HCT116 (cell line): ENCODE measurements around the gene LSM7.

ENCODE experiments used
- CTCF ChIP-seq, 3 experiments: fragments of 200-600 bp in 1 of 3; sonication (generic) in 1 of 3; IDR thresholded peaks in 2 of 3; conservative IDR thresholded peaks in 1 of 3; 2 replicates each; pipeline ENCODE4 v1.5.1; 2012 to 2017; ENCODE audit warnings: low read depth in 2 of 3, low read length in 2 of 3, antibody characterized with exemption in 1 of 3, borderline replicate concordance in 1 of 3, control low read depth in 1 of 3, mild to moderate bottlenecking in 1 of 3, mixed read lengths in 1 of 3, mixed run types in 1 of 3, moderate library complexity in 1 of 3; ENCODE audit not compliant: insufficient read depth in 1 of 3
- EZH2 ChIP-seq: fragments of 200-600 bp; sonication (generic); IDR thresholded peaks from 2 replicates; pipeline ENCODE4 v1.6.1; 2017; ENCODE audit warnings: antibody characterized with exemption, mixed run types
- EZH2phosphoT487 ChIP-seq: fragments of 200-600 bp; IDR thresholded peaks from 2 replicates; pipeline ENCODE4 v1.6.1; 2018; ENCODE audit warnings: antibody characterized with exemption, borderline replicate concordance
- JUND ChIP-seq: IDR thresholded peaks from 2 replicates; pipeline ENCODE4 v1.6.1; 2012
- POLR2AphosphoS5 ChIP-seq: IDR thresholded peaks from 2 replicates; pipeline ENCODE4 v1.6.1; 2011; ENCODE audit warnings: mild to moderate bottlenecking, low read depth, low read length, moderate library complexity
- ZBTB33 ChIP-seq: IDR thresholded peaks from 2 replicates; pipeline ENCODE4 v1.6.1; 2011; ENCODE audit warnings: mild to moderate bottlenecking, low read length, moderate library complexity; ENCODE audit not compliant: insufficient replicate concordance; ENCODE audit errors: extremely low read depth

GRCh38 chr19:2280633-2281264 is 47.6 kb downstream of the LSM7 start:
- TF ChIP-seq CTCF (IDR thresholded peaks at IDR 0.05 in 2 of 3, conservative IDR thresholded peaks at IDR 0.05 in 1 of 3; ENCODE audit: borderline replicate concordance in 1 of 3, insufficient read depth in 1 of 3, low read depth in 2 of 3, low read length in 2 of 3) (no peak), POLR2AphosphoS5 (no peak), JUND (no peak), EZH2 (no peak), ZBTB33 (no peak), EZH2phosphoT487 (no peak)
